Pulmonary artery endothelial cell (primary cell): ENCODE measurements around the gene POLR2E. TPM values are rescaled to one million over a fixed set of nuclear protein-coding genes. Genes with fewer than 3 reads are reported as not detected.
A peak's percentile ranks its signal among the peaks of the same experiment; 100 is the strongest.
"Not testable (repeated sequence)": the region's sequence is repeated elsewhere in the genome, so short reads cannot be mapped to it uniquely, and the experiment has no call there.

ENCODE experiments used
- DNase-seq: peaks from one replicate; pipeline ENCODE4 v3.0.0-alpha.2; 2011; ENCODE audit warnings: low read depth, low spot score
- total RNA-seq: library from RNA; depleted of rRNA; stranded (reverse); fragments of >200 nt; gene quantifications from 2 replicates; pipeline ENCODE4 v1.2.3, GENCODE V29; 2014

The POLR2E gene
- 133 and 163 TPM in 2 replicates for total RNA-seq

DNA sequence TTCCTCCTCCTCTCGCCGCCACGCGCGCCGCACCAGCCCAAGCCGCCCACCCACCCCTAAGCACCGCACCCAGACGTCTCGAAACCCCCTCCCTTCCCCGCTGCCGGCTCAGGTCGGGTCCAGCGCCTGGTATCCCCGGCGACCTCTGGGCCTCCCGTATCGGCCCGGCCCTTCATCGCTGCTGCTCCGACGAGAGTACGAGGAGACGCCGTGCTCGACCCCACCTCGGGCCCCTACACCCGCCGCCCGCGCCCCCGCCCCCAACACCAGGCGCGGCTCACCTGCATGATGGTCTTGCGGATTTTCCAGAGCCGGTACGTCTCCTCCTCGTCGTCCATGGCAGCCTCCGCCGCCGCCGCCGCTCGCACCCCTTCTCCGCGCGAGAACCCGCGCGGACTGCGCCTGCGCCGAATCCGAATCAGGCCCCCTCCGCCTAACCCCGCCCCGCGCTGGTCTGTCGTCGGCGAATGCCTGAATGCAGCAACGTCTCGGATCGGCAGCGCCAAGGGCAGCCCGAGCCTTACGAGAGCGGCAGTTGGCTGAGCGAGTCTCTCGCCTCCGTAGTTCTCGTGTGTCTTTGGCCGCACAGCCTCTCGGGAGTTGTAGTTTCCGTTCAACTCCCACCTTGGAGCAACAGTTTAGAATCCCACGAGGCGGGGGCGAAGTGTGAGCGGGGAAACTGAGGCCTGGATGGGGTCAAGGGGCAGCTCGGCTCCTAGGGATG is at the start of gene POLR2E:
POLR2E (minus strand) TSS at position 398 of the 724 bp plus-strand sequence; CDS start at position 338, 60 bp downstream.
- DNase-seq = peak; percentile 94

- no peak for DNase-seq
Observed at GRCh38 chr19:1144741-1145140, 49.6 kb upstream of the POLR2E start.

DNA sequence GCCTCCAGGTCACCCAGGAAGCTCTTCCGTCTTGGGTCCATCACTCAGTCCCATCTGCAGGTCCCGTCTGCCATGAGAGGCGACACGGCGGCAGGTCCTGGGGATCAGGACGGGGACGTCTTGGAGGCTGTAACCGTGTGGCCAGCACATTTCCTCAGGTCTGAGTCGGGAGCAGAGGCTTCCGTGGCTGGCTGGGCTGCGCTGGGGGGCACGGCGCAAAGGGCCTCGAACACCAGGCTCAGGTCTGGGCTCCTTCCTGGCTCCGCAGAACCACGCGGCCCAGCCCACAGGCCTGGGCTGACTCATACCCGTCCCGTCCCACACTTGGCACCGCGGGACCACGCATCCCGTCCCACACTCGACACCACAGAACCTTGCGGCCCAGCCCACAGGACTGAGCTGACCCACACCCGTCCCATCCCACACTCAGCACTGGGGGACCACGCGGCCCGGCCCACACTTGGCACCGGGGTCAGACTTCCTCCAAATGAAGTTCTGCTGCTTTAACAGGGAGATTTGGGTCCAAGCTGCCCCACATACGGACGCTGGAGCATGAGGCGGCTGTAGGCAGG is 48.7 kb upstream of the POLR2E start:
- no peak for DNase-seq

- no peak for DNase-seq
Observed at GRCh38 chr19:1141944-1142343, 46.8 kb upstream of the POLR2E start.

- no peak for DNase-seq
Observed at GRCh38 chr19:1140272-1141027, 45.3 kb upstream of the POLR2E start.

- no peak for DNase-seq
Observed at GRCh38 chr19:1139126-1139525, 44.0 kb upstream of the POLR2E start.

- no peak for DNase-seq
Observed at GRCh38 chr19:1138121-1138520, 42.9 kb upstream of the POLR2E start.

- no peak for DNase-seq
Observed at GRCh38 chr19:1136621-1137317, 41.6 kb upstream of the POLR2E start.

DNA sequence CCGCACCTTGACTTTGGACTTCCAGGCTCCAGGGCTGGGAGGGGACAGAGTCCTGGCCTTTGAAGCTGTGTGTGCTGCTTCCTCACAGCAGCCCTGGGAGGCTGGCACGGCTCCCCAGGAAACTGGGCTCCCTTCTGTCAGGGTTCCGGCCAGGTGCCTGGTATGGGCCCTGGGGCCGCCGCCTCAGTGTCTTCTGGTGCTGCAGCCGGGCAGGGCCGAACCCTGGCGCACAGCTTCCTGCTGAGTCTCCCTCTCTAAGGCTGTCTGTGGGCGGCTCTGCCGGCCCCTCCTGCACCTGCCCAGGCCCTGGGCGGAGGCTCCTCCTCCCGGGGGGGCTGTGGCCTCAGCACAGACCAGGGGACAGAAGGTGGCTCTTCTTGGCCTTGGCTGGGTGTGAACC is 41.0 kb upstream of the POLR2E start:
- DNase-seq = no peak

DNA sequence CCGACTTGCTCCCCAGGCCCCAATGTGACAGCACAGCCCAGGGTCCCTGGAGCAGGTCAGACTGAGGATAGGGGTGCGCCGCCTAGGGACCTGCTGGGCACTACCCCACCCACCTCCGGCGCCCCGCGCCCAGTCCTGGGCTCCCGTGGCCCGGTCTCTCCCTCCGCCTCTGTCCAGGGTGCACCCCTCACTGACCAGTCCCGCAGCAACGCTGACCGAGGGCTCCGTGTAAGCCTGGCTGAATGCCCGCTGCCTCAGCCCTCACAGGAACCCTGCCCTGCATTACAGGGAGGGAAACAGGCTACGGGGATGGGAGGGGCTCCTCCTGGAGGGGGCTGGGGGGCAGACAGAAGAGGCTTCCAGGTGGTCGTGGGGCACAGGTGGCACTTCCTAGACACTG is 40.3 kb upstream of the POLR2E start:
- DNase-seq = no peak

DNA sequence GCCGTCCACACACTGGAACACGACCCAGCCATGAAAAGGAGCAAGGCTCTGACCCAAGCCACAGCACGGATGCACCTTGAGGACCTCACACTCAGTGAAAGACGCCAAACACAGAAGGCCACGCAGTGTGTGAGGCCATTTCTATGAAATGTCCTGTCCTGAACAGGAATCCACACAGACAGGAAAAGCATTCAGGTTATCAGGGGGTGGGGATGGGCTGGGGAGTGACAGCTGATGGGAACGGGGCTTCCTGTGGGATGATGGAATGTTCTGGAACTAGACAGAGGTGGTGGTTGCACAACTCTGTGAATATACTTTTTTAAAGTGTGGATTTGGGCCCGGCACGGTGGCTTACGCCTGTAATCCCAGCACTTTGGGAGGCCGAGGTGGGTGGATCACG is 39.3 kb upstream of the POLR2E start:
- no peak for DNase-seq

- DNase-seq = no peak
Observed at GRCh38 chr19:1133471-1133929, 38.3 kb upstream of the POLR2E start.

- DNase-seq = no peak
Observed at GRCh38 chr19:1132552-1133383, 37.6 kb upstream of the POLR2E start.

GRCh38 chr19:1131718-1132551 is 36.8 kb upstream of the POLR2E start:
- peak; percentile 82 for DNase-seq

DNA sequence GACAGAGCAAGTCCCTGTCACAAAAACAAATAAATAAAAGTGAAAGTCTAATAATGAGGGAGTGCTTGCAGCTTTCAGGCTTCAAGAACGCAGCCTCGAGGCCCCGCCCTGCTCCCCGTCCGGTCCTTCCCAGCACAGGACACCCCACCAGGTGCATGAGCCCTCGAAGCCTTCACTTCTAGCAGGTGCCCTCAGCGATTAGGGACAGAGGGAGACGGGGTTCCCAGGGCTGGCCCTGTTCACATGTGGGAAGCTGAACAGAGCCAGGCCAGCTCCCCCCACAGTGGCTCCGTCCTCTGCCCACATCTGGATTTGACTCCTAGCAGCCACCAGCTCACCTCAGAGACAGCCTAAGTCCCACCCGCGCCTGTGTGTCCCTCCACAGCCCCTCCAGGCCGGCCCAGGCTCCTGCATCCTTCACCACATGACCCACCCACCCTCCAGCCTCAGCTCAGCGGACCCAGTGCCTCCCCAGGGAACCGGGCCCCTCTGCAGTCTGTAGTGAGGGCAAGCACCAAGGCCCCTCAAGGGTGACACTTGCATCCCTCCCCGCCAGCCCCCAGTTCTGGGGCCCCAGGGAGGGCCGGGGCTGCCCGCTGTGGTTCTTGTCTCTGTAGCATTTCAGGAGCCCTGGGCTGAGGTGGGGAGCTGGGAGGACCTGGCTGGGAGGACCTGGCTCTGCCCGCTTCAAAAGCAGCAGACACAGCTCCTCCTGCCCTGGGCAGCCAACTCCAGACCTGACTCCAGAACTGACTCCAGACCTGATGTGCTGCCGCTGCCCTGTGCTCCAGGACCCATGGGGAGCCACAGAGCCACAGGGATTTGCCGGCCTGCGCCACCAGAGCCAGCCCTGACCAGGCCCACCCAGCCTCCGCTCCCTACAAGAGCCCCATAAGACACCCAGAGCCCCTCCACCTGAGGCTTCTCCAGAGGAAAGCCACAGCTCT is 35.9 kb upstream of the POLR2E start:
- no peak for DNase-seq

GRCh38 chr19:1129535-1129934 is 34.4 kb upstream of the POLR2E start:
- DNase-seq = no peak

DNA sequence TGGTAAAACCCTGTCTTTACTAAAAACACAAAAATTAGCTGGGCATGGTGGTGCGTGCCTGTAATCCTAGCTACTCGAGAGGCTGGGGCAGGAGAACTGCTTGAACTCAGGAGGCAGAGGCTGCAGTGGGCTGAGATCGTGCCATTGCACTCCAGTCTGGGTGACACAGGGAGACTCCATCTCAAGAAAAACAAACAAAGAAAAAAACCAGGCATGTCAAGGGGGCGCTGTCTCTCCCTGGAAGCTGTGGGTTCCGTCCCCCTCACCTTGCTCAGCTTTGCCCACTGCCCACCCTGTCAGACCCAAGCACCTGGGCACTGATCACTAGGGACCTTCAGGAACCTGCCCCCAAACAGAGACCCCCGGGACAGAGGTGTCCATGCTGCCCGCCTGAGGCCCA is 33.9 kb upstream of the POLR2E start:
- not testable (repeated sequence) for DNase-seq

DNA sequence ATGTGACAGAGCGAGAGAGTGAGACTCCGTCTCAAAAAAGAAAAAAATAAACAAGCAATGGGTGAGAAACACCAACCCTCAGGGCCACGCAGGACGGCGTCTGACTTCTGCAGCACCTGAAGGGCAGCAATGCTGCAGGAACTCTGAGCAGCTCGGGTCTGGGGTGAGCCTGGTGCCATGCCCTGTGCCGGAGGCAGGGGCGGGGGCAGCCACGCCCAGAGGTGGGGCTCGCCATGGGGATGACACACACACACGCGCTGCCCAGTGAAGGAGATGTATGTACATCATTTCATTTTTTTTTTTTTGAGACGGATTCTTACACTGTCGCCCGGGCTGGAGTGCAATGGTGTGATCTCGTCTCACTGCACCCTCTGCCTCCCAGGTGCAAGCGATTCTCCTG is 32.9 kb upstream of the POLR2E start:
- DNase-seq = no peak
